HepG2 (cell line): ENCODE measurements around the gene ALG3. TPM values are rescaled to one million over a fixed set of nuclear protein-coding genes. Genes with fewer than 3 reads are reported as not detected.

Source experiments
- AKAP8 ChIP-seq: sonication (generic); formaldehyde crosslinking; IDR thresholded peaks from 2 replicates; pipeline ENCODE4 v1.5.1; 2020; ENCODE audit warnings: mild to moderate bottlenecking, missing genetic modification reagents
- JDP2 ChIP-seq: sonication (generic); formaldehyde crosslinking; IDR thresholded peaks from 2 replicates; pipeline ENCODE4 v1.8.1; 2022; ENCODE audit warnings: missing genetic modification reagents, borderline replicate concordance
- KDM3A ChIP-seq: IDR thresholded peaks from 2 replicates; pipeline ENCODE4 v1.6.1; 2018; ENCODE audit warnings: low read depth, missing compliant biosample characterization
- PHF8 ChIP-seq: sonication (generic); formaldehyde crosslinking; IDR thresholded peaks from 2 replicates; pipeline ENCODE4 v1.5.0; 2020; ENCODE audit warnings: missing genetic modification reagents
- SMARCE1 ChIP-seq: fragments of 450-650 bp; IDR thresholded peaks from 2 replicates; pipeline ENCODE4 v1.6.1; 2017; ENCODE audit warnings: borderline replicate concordance
- SOX6 ChIP-seq, 2 experiments: fragments of 450-650 bp in 1 of 2; sonication (generic) in 1 of 2; formaldehyde crosslinking in 1 of 2; IDR thresholded peaks; 2 replicates each; pipeline versions ENCODE4 v1.4.0 to v1.6.1; 2017 to 2020; ENCODE audit warnings: antibody characterized with exemption in 1 of 2, mild to moderate bottlenecking in 1 of 2, missing genetic modification reagents in 1 of 2
- TAF1 ChIP-seq: sonication (generic); formaldehyde crosslinking; IDR thresholded peaks from 2 replicates; pipeline ENCODE4 v1.4.0; 2020; ENCODE audit warnings: missing genetic modification reagents
- U2AF1 ChIP-seq: fragments of 200-400 bp; formaldehyde crosslinking; optimal IDR thresholded peaks from 2 replicates; pipeline ENCODE3; 2017; ENCODE audit warnings: mild to moderate bottlenecking, low read depth, low read length
- ZFP36 ChIP-seq: fragments of 150-350 bp; IDR thresholded peaks from 2 replicates; pipeline ENCODE4 v1.6.1; 2018; ENCODE audit warnings: borderline replicate concordance, low read length, low read depth; ENCODE audit not compliant: partially characterized antibody
- ZFP36L2 ChIP-seq: sonication (generic); formaldehyde crosslinking; IDR thresholded peaks from 2 replicates; pipeline ENCODE4 v1.4.0; 2020; ENCODE audit warnings: missing genetic modification reagents
- ZNF274 ChIP-seq: sonication (generic); formaldehyde crosslinking; IDR thresholded peaks from 2 replicates; pipeline ENCODE4 v1.5.1; 2020; ENCODE audit warnings: mild to moderate bottlenecking, missing genetic modification reagents
- ZNF629 ChIP-seq: sonication (generic); formaldehyde crosslinking; conservative IDR thresholded peaks from 2 replicates; pipeline ENCODE4 v1.5.0; 2020; ENCODE audit warnings: missing genetic modification reagents
- ZNF878 ChIP-seq: sonication (generic); formaldehyde crosslinking; IDR thresholded peaks from 2 replicates; pipeline ENCODE4 v1.8.1; 2023; ENCODE audit warnings: mild to moderate bottlenecking, missing genetic modification reagents, moderate library complexity
- ZSCAN29 ChIP-seq: sonication (generic); formaldehyde crosslinking; conservative IDR thresholded peaks from 2 replicates; pipeline ENCODE4 v1.4.0; 2020; ENCODE audit warnings: mild to moderate bottlenecking, missing genetic modification reagents
- ZSCAN9 ChIP-seq: IDR thresholded peaks from 2 replicates; pipeline ENCODE4 v1.6.1; 2016; ENCODE audit warnings: borderline replicate concordance
- polyA plus RNA-seq, 8 experiments: library from polyadenylated mRNA; depleted of rRNA in 3 of 8; stranded (reverse) in 7 of 8; unstranded in 1 of 8; fragments of >200 nt; fragmentation: Illumina TruSeq in 4 of 8; extraction: Trizol in 4 of 8; gene quantifications; 2 replicates each; pipeline versions ENCODE4 v1.2.1 to v1.2.3, GENCODE V29; 2011 to 2016; ENCODE audit warnings: low read depth in 4 of 8, missing spikeins in 1 of 8, mixed read lengths in 1 of 8; ENCODE audit not compliant: insufficient read depth in 1 of 8
- total RNA-seq, 5 experiments: library from RNA; depleted of rRNA; stranded (reverse); fragments of >200 nt; fragmentation: Illumina TruSeq; extraction: Trizol; gene quantifications; 2 replicates each; pipeline ENCODE4 v1.2.3, GENCODE V29; 2016; ENCODE audit warnings: low read depth in 1 of 5
- TF ChIP-seq, protein P1 (sequence below): sonication (generic); formaldehyde crosslinking; IDR thresholded peaks from 2 replicates; pipeline ENCODE4 v1.8.0; 2022; ENCODE audit warnings: mild to moderate bottlenecking, missing genetic modification reagents
- TF ChIP-seq, protein P2 (sequence below): IDR thresholded peaks from 2 replicates; pipeline ENCODE4 v1.6.1; 2016
- TF ChIP-seq, protein P3 (sequence below): sonication (generic); formaldehyde crosslinking; IDR thresholded peaks from 2 replicates; pipeline ENCODE4 v1.5.0; 2020; ENCODE audit warnings: mild to moderate bottlenecking, missing genetic modification reagents, moderate library complexity
- TF ChIP-seq, protein P4 (sequence below): sonication (generic); formaldehyde crosslinking; IDR thresholded peaks from 2 replicates; pipeline ENCODE4 v1.5.0; 2020; ENCODE audit warnings: mild to moderate bottlenecking, missing genetic modification reagents
- TF ChIP-seq, protein P5 (sequence below): IDR thresholded peaks from 2 replicates; pipeline ENCODE4 v1.6.1; 2016; ENCODE audit warnings: mild to moderate bottlenecking
- TF ChIP-seq, protein P6 (sequence below): sonication (generic); formaldehyde crosslinking; IDR thresholded peaks from 2 replicates; pipeline ENCODE4 v1.5.0; 2020; ENCODE audit warnings: missing genetic modification reagents

ALG3 gene
- total and polyA plus RNA-seq, 2 of the 13 experiments (the other 11 are each of a cell fraction or from before 2014, with no cell fraction given) = 46.6 to 57.1 TPM

DNA sequence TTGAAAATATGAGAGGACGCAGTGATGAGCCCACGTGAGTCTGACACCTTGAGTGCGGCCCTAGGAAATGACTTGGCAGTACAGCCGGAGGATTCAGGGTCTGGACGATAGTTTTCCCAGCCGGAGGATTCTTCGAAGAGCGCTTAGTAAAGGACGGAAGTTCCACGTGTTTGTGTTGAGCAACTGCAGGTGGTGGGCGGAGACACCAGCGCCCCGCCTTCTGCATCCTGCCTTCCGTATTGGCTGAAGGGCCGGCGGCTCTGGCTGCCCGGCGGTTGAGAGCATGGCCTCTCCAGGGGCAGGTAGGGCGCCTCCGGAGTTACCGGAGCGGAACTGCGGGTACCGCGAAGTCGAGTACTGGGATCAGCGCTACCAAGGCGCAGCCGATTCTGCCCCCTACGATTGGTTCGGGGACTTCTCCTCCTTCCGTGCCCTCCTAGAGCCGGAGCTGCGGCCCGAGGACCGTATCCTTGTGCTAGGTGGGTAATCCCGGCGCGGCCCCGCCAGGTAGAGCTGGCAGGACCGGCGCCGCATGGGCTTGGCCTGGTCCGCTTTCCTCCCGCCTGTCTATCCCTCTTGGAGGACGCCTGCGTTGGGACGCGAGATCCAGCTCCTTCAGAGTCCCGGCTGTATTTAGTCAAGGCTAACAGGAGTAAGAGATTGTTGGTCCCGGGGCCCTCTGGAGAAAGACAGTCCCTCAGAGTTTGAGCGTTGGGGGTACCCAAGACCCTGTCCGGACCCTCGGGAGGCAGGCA is 827 bp upstream of the ALG3 start, which contains the start of gene EEF1AKMT4 (continued):
- TF ChIP-seq, protein P1, sequence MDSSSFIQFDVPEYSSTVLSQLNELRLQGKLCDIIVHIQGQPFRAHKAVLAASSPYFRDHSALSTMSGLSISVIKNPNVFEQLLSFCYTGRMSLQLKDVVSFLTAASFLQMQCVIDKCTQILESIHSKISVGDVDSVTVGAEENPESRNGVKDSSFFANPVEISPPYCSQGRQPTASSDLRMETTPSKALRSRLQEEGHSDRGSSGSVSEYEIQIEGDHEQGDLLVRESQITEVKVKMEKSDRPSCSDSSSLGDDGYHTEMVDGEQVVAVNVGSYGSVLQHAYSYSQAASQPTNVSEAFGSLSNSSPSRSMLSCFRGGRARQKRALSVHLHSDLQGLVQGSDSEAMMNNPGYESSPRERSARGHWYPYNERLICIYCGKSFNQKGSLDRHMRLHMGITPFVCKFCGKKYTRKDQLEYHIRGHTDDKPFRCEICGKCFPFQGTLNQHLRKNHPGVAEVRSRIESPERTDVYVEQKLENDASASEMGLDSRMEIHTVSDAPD (CRISPR knock-in tag) = no peak
- TF ChIP-seq U2AF1 = no peak
- peak; percentile 89; the same call in 1 of the 2 replicates for TF ChIP-seq ZNF878 (CRISPR knock-in tag)
- no peak for TF ChIP-seq SMARCE1
- TF ChIP-seq ZFP36L2 = no peak
- TF ChIP-seq AKAP8 (CRISPR knock-in tag) = no peak
- TF ChIP-seq PHF8 (CRISPR knock-in tag) = peak; percentile 87
- no peak for TF ChIP-seq ZFP36
- TF ChIP-seq KDM3A = no peak
- no peak for TF ChIP-seq JDP2 (CRISPR knock-in tag)
- TF ChIP-seq, protein P2, sequence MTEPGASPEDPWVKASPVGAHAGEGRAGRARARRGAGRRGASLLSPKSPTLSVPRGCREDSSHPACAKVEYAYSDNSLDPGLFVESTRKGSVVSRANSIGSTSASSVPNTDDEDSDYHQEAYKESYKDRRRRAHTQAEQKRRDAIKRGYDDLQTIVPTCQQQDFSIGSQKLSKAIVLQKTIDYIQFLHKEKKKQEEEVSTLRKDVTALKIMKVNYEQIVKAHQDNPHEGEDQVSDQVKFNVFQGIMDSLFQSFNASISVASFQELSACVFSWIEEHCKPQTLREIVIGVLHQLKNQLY (CRISPR knock-in tag) = peak; percentile 37; the same call in 1 of the 2 replicates
- TF ChIP-seq, protein P3, sequence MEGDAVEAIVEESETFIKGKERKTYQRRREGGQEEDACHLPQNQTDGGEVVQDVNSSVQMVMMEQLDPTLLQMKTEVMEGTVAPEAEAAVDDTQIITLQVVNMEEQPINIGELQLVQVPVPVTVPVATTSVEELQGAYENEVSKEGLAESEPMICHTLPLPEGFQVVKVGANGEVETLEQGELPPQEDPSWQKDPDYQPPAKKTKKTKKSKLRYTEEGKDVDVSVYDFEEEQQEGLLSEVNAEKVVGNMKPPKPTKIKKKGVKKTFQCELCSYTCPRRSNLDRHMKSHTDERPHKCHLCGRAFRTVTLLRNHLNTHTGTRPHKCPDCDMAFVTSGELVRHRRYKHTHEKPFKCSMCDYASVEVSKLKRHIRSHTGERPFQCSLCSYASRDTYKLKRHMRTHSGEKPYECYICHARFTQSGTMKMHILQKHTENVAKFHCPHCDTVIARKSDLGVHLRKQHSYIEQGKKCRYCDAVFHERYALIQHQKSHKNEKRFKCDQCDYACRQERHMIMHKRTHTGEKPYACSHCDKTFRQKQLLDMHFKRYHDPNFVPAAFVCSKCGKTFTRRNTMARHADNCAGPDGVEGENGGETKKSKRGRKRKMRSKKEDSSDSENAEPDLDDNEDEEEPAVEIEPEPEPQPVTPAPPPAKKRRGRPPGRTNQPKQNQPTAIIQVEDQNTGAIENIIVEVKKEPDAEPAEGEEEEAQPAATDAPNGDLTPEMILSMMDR (CRISPR knock-in tag) = peak; percentile 75
- TF ChIP-seq, protein P4, sequence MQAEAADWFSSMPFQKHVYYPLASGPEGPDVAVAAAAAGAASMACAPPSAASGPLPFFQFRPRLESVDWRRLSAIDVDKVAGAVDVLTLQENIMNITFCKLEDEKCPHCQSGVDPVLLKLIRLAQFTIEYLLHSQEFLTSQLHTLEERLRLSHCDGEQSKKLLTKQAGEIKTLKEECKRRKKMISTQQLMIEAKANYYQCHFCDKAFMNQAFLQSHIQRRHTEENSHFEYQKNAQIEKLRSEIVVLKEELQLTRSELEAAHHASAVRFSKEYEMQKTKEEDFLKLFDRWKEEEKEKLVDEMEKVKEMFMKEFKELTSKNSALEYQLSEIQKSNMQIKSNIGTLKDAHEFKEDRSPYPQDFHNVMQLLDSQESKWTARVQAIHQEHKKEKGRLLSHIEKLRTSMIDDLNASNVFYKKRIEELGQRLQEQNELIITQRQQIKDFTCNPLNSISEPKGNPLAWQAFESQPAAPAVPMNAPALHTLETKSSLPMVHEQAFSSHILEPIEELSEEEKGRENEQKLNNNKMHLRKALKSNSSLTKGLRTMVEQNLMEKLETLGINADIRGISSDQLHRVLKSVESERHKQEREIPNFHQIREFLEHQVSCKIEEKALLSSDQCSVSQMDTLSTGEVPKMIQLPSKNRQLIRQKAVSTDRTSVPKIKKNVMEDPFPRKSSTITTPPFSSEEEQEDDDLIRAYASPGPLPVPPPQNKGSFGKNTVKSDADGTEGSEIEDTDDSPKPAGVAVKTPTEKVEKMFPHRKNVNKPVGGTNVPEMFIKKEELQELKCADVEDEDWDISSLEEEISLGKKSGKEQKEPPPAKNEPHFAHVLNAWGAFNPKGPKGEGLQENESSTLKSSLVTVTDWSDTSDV (CRISPR knock-in tag) = no peak
- TF ChIP-seq, protein P5, sequence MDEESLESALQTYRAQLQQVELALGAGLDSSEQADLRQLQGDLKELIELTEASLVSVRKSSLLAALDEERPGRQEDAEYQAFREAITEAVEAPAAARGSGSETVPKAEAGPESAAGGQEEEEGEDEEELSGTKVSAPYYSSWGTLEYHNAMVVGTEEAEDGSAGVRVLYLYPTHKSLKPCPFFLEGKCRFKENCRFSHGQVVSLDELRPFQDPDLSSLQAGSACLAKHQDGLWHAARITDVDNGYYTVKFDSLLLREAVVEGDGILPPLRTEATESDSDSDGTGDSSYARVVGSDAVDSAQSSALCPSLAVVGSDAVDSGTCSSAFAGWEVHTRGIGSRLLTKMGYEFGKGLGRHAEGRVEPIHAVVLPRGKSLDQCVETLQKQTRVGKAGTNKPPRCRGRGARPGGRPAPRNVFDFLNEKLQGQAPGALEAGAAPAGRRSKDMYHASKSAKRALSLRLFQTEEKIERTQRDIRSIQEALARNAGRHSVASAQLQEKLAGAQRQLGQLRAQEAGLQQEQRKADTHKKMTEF (CRISPR knock-in tag) = peak; percentile 54
- TF ChIP-seq ZNF629 (CRISPR knock-in tag) = no peak
- no peak for TF ChIP-seq ZNF274 (CRISPR knock-in tag)
- no peak for TF ChIP-seq SOX6 (IDR thresholded peaks at IDR 0.05)
- TF ChIP-seq SOX6 (CRISPR knock-in tag; IDR thresholded peaks at IDR 0.05) = no peak; the same call in 1 of the 2 replicates
- TF ChIP-seq, protein P6, sequence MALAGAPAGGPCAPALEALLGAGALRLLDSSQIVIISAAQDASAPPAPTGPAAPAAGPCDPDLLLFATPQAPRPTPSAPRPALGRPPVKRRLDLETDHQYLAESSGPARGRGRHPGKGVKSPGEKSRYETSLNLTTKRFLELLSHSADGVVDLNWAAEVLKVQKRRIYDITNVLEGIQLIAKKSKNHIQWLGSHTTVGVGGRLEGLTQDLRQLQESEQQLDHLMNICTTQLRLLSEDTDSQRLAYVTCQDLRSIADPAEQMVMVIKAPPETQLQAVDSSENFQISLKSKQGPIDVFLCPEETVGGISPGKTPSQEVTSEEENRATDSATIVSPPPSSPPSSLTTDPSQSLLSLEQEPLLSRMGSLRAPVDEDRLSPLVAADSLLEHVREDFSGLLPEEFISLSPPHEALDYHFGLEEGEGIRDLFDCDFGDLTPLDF (CRISPR knock-in tag) = no peak; the same call in 1 of the 2 replicates
- TF ChIP-seq TAF1 = peak; percentile 64
- TF ChIP-seq ZSCAN29 = no peak; the same call in 1 of the 2 replicates
- TF ChIP-seq ZSCAN9 (CRISPR knock-in tag) = no peak
